CD4-positive, alpha-beta T cell (primary cell): ENCODE results near the gene TLL2. TPM values are rescaled to one million over a fixed set of nuclear protein-coding genes. Genes with fewer than 3 reads are reported as not detected.

ENCODE experiments used
- ATAC-seq: fragments of 200-7000 bp; cut with Tn5 transposase; one replicate; pipeline ENCODE4 v1.10.0; 2022; ENCODE audit warnings: mild to moderate bottlenecking; ENCODE audit not compliant: poor library complexity
- CTCF ChIA-PET: fragments of 350-600 bp; sonication (Branson Sonifier 250); formaldehyde crosslinking; loops from one replicate; lab custom pipeline; 2021; ENCODE audit warnings: antibody characterized with exemption, inconsistent platforms; lab: Charles Lee
- POLR2A ChIA-PET: fragments of 350-600 bp; sonication (Branson Sonifier 250); formaldehyde crosslinking; loops from one replicate; lab custom pipeline; 2021; ENCODE audit warnings: antibody characterized with exemption, inconsistent platforms; lab: Charles Lee
- DNase-seq, 14 experiments: peaks; one replicate each; pipeline ENCODE4 v3.0.0-alpha.2; 2013 to 2020; ENCODE audit warnings: mixed read lengths in 2 of 14
- H3K27ac ChIP-seq, 2 donors: one replicate each; pipeline versions ENCODE4 v1.5.1 to v1.7.0; 2013; ENCODE audit warnings: low read length in 2 of 2, low read depth in 1 of 2, mild to moderate bottlenecking in 1 of 2
- H3K27me3 ChIP-seq, 2 experiments: 1 replicate in 1 of 2; 2 replicates in 1 of 2; pipeline versions ENCODE4 v1.6.1 to v1.7.0; 2013; ENCODE audit warnings: low read length in 2 of 2, control low read depth in 1 of 2, mild to moderate bottlenecking in 1 of 2, moderate library complexity in 1 of 2; ENCODE audit not compliant: insufficient read depth in 2 of 2, control insufficient read depth in 1 of 2
- H3K36me3 ChIP-seq: one replicate; pipeline ENCODE4 v1.6.1; 2013; ENCODE audit warnings: low read length, control low read depth; ENCODE audit not compliant: insufficient read depth
- H3K4me1 ChIP-seq: one replicate; pipeline ENCODE4 v1.6.1; 2013; ENCODE audit warnings: low read length, control low read depth; ENCODE audit not compliant: insufficient read depth
- H3K4me3 ChIP-seq: one replicate; pipeline ENCODE4 v1.5.1; 2013; ENCODE audit warnings: mild to moderate bottlenecking, low read length, moderate library complexity
- H3K9me3 ChIP-seq, 2 experiments: 1 replicate in 1 of 2; 2 replicates in 1 of 2; pipeline versions ENCODE4 v1.6.1 to v1.7.0; 2013; ENCODE audit warnings: low read length in 2 of 2, mild to moderate bottlenecking in 2 of 2, control low read depth in 1 of 2, moderate library complexity in 1 of 2; ENCODE audit not compliant: control insufficient read depth in 1 of 2, insufficient read depth in 1 of 2
- H3K27ac Mint-ChIP-seq: one replicate; pipeline ENCODE4 v1.8.0; 2020; ENCODE audit warnings: mixed read lengths
- H3K27me3 Mint-ChIP-seq: one replicate; pipeline ENCODE4 v1.8.0; 2021; ENCODE audit warnings: mixed read lengths
- H3K36me3 Mint-ChIP-seq: one replicate; pipeline ENCODE4 v1.8.0; 2021; ENCODE audit warnings: low read depth, mixed read lengths
- H3K4me1 Mint-ChIP-seq: one replicate; pipeline ENCODE4 v1.8.0; 2021; ENCODE audit warnings: low read depth, mixed read lengths
- H3K4me3 Mint-ChIP-seq: one replicate; pipeline ENCODE4 v1.8.0; 2020; ENCODE audit warnings: mild to moderate bottlenecking, mixed read lengths
- H3K9me3 Mint-ChIP-seq: one replicate; pipeline ENCODE4 v1.8.0; 2020; ENCODE audit warnings: mixed read lengths
- CTCF ChIP-seq: fragments of 200-600 bp; IDR thresholded peaks from one replicate; pipeline ENCODE4 v1.8.0; 2022; ENCODE audit warnings: antibody characterized with exemption, mild to moderate bottlenecking
- intact Hi-C, 2 experiments: fragments of 100-400 bp; cut with DNase I in 1 of 2; cut with micrococcal nuclease in 1 of 2; formaldehyde crosslinking; loops; one replicate each; pipeline versions ENCODE4 v1.15.1 to v1.9.0; 2023 to 2025; cut with DNase I, micrococcal nuclease
- total RNA-seq, 174 experiments: library from RNA in 2 of 174; stranded (reverse) in 2 of 174; gene quantifications; one replicate each; pipeline ENCODE4 v1.2.3 and lab custom pipeline; 2021 to 2026

TLL2 gene
- total RNA-seq, 2 experiments from 2014 or later = not detected

DNA sequence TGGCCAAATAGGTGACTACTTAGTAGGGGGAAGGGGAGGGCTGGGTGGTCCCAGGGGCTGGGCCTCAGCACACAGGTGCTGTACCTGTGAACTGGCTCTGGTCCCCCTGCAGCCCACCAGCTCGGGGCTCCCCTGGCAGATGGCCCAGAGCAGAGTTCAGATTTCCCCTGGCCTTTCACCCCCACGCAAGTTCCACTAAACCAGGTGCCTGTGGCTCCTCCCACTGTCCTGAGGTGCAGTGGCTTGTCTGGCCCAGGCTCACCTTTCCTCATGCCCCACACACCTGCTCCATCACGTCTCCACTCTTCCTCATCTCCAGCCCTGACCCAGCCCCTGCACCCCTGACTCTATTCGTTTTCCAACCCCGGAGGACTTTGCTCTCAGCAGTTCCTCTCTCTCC, 107.6 kb downstream of the TLL2 start:
- no peak for TF ChIP-seq CTCF
- DNase-seq (no peak), ATAC-seq (no peak)
- H3K9me3 ChIP-seq = peaks cover 0 to 3% of the 10 kb centered on the region in 2 experiments
- Mint-ChIP-seq H3K27me3 (peaks cover 36% of the 10 kb centered on the region), H3K9me3 (no peaks in the 10 kb centered on the region), H3K36me3 (no peaks in the 10 kb centered on the region), H3K4me3 (no peak overlapping the region), H3K4me1 (no peaks in the 10 kb centered on the region), H3K27ac (no peak overlapping the region)
- POLR2A ChIA-PET = no interaction called here
- H3K4me1 ChIP-seq = no peaks in the 10 kb centered on the region
- CTCF ChIA-PET = no interaction called here
- H3K27me3 ChIP-seq = peaks cover 9 to 17% of the 10 kb centered on the region in 2 experiments
- no peaks in the 10 kb centered on the region for H3K36me3 ChIP-seq
- intact Hi-C loops = no loop called here
- no peak overlapping the region for H3K4me3 ChIP-seq
- no peak overlapping the region for H3K27ac ChIP-seq

- CTCF ChIA-PET = no interaction called here
Observed at GRCh38 chr10:96402417-96403305, 111.1 kb downstream of the TLL2 start.

GRCh38 chr10:96401036-96401435, 112.7 kb downstream of the TLL2 start:
- ATAC-seq (no peak), DNase-seq (no peak)
- H3K4me1 ChIP-seq = peaks cover 3% of the 10 kb centered on the region
- intact Hi-C loops = no loop called here
- no peak for TF ChIP-seq CTCF
- H3K36me3 ChIP-seq = no peaks in the 10 kb centered on the region
- H3K4me3 ChIP-seq = no peak overlapping the region
- peaks cover 9 to 22% of the 10 kb centered on the region in 2 experiments for H3K27me3 ChIP-seq
- H3K27ac ChIP-seq = no peak overlapping the region
- Mint-ChIP-seq H3K9me3 (no peaks in the 10 kb centered on the region), H3K4me3 (no peak overlapping the region), H3K36me3 (no peaks in the 10 kb centered on the region), H3K27ac (no peak overlapping the region), H3K27me3 (peaks cover 44% of the 10 kb centered on the region), H3K4me1 (peaks cover 2% of the 10 kb centered on the region)
- ChIA-PET CTCF (no interaction called here), POLR2A (no interaction called here)
- no peaks in the 10 kb centered on the region for H3K9me3 ChIP-seq

More at GRCh38 chr10:96402417-96403305, 111.1 kb downstream of the TLL2 start:
- POLR2A ChIA-PET = no interaction called here
- Histone ChIP-seq H3K9me3 (no peaks in the 10 kb centered on the region), H3K36me3 (no peaks in the 10 kb centered on the region), H3K27me3 (peaks cover 10 to 11% of the 10 kb centered on the region in 2 experiments), H3K27ac (no peak overlapping the region), H3K4me1 (no peaks in the 10 kb centered on the region), H3K4me3 (no peak overlapping the region)
- no peak overlapping the region for H3K27ac Mint-ChIP-seq
- H3K4me1 Mint-ChIP-seq = no peaks in the 10 kb centered on the region
- H3K27me3 Mint-ChIP-seq = peaks cover 45% of the 10 kb centered on the region
- H3K4me3 Mint-ChIP-seq = no peak overlapping the region
- intact Hi-C loops = no loop called here
- H3K36me3 Mint-ChIP-seq = no peaks in the 10 kb centered on the region
- no peak for DNase-seq
- no peak for TF ChIP-seq CTCF
- H3K9me3 Mint-ChIP-seq = no peaks in the 10 kb centered on the region
- no peak for ATAC-seq
